CD14-positive monocyte (primary cell): ENCODE data around the gene CCDC78. TPM values are rescaled to one million over a fixed set of nuclear protein-coding genes. Genes with fewer than 3 reads are reported as not detected.

Experiments
- DNase-seq, 3 donors: peaks; one replicate each; pipeline ENCODE4 v3.0.0-alpha.2; 2011 to 2022
- H2AFZ ChIP-seq: 2 replicates; pipeline ENCODE4 v1.6.0; 2012; ENCODE audit warnings: mild to moderate bottlenecking, low read depth, low read length, inconsistent platforms; ENCODE audit not compliant: insufficient read depth, poor library complexity, severe bottlenecking
- H3K27ac ChIP-seq, 2 donors: 1 replicate in 1 of 2; 2 replicates in 1 of 2; pipeline ENCODE4 v1.5.1; 2012 to 2013; ENCODE audit warnings: low read length in 2 of 2, control low read depth in 1 of 2, inconsistent platforms in 1 of 2, low read depth in 1 of 2, mild to moderate bottlenecking in 1 of 2
- H3K27me3 ChIP-seq, 2 donors: one replicate each; pipeline versions ENCODE4 v1.6.0 to v1.6.1; 2011 to 2013; ENCODE audit warnings: low read length in 2 of 2; ENCODE audit not compliant: control insufficient read depth in 2 of 2, insufficient read depth in 2 of 2
- H3K36me3 ChIP-seq, 2 donors: replicated peaks in 1 of 2; 1 replicate in 1 of 2; 2 replicates in 1 of 2; pipeline versions ENCODE4 v1.5.1 to v1.6.1; 2012 to 2013; ENCODE audit warnings: low read length in 2 of 2, control low read depth in 1 of 2, inconsistent platforms in 1 of 2, mild to moderate bottlenecking in 1 of 2; ENCODE audit not compliant: insufficient read depth in 2 of 2, control insufficient read depth in 1 of 2
- H3K4me1 ChIP-seq, 2 donors: 1 replicate in 1 of 2; 2 replicates in 1 of 2; pipeline versions ENCODE4 v1.5.1 to v1.6.1; 2012 to 2013; ENCODE audit warnings: low read length in 2 of 2, control low read depth in 1 of 2, inconsistent platforms in 1 of 2, mild to moderate bottlenecking in 1 of 2, moderate library complexity in 1 of 2; ENCODE audit not compliant: insufficient read depth in 2 of 2, control insufficient read depth in 1 of 2
- H3K4me2 ChIP-seq: replicated peaks from 2 replicates; pipeline ENCODE3; 2012; ENCODE audit warnings: low read length, moderate library complexity, mild to moderate bottlenecking; ENCODE audit not compliant: poor library complexity, severe bottlenecking; ENCODE audit errors: extremely low read depth
- H3K4me3 ChIP-seq, 3 experiments: fragments of 200-600 bp in 1 of 3; sonication (generic) in 1 of 3; replicated peaks in 1 of 3; 1 replicate in 2 of 3; 2 replicates in 1 of 3; pipeline ENCODE4 v1.5.1; 2011 to 2013; ENCODE audit warnings: low read length in 3 of 3, mild to moderate bottlenecking in 3 of 3, control low read depth in 2 of 3, low read depth in 2 of 3, inconsistent platforms in 1 of 3, moderate library complexity in 1 of 3
- H3K79me2 ChIP-seq: 2 replicates; pipeline ENCODE4 v1.6.0; 2012; ENCODE audit warnings: mild to moderate bottlenecking, control low read depth, inconsistent platforms, low read length, moderate library complexity; ENCODE audit not compliant: insufficient read depth
- H3K9ac ChIP-seq: 2 replicates; pipeline ENCODE4 v1.6.0; 2017; ENCODE audit warnings: low read length, mild to moderate bottlenecking; ENCODE audit not compliant: insufficient read depth, poor library complexity, severe bottlenecking
- H3K9me3 ChIP-seq, 2 donors: replicated peaks in 1 of 2; 1 replicate in 1 of 2; 2 replicates in 1 of 2; pipeline versions ENCODE4 v1.5.1 to v1.6.1; 2012 to 2013; ENCODE audit warnings: low read length in 2 of 2, control low read depth in 1 of 2; ENCODE audit not compliant: control insufficient read depth in 1 of 2, insufficient read depth in 1 of 2
- H4K20me1 ChIP-seq: 2 replicates; pipeline ENCODE4 v1.6.0; 2012; ENCODE audit warnings: mild to moderate bottlenecking, low read length, control low read depth, moderate library complexity; ENCODE audit not compliant: insufficient read depth
- H3K27ac Mint-ChIP-seq, 7 donors: one replicate each; pipeline ENCODE4 v1.8.0; 2020; ENCODE audit warnings: mild to moderate bottlenecking in 7 of 7, mixed read lengths in 7 of 7, moderate library complexity in 6 of 7, inconsistent platforms in 2 of 7
- H3K27me3 Mint-ChIP-seq, 3 donors: one replicate each; pipeline ENCODE4 v1.8.0; 2021 to 2022; ENCODE audit warnings: low read depth in 3 of 3, mild to moderate bottlenecking in 3 of 3, mixed read lengths in 3 of 3, moderate library complexity in 3 of 3, inconsistent platforms in 1 of 3
- H3K36me3 Mint-ChIP-seq, 2 donors: one replicate each; pipeline ENCODE4 v1.8.0; 2020; ENCODE audit warnings: mixed read lengths in 2 of 2, inconsistent platforms in 1 of 2, mild to moderate bottlenecking in 1 of 2
- H3K4me1 Mint-ChIP-seq: one replicate; pipeline ENCODE4 v1.8.0; 2020; ENCODE audit warnings: mild to moderate bottlenecking, mixed read lengths
- H3K4me3 Mint-ChIP-seq, 2 donors: one replicate each; pipeline ENCODE4 v1.8.0; 2020; ENCODE audit warnings: mild to moderate bottlenecking in 2 of 2, mixed read lengths in 2 of 2, moderate library complexity in 1 of 2
- H3K9me3 Mint-ChIP-seq, 7 donors: one replicate each; pipeline ENCODE4 v1.8.0; 2020 to 2022; ENCODE audit warnings: mixed read lengths in 7 of 7, mild to moderate bottlenecking in 6 of 7, moderate library complexity in 6 of 7, inconsistent platforms in 2 of 7
- WGBS: methylation state at CpG from one replicate; pipeline ENCODE4 v1.1.5; 2013; ENCODE audit warnings: missing lambda C conversion rate; ENCODE audit not compliant: insufficient coverage; 5-methylcytosine and 5-hydroxymethylcytosine counted together
- intact Hi-C, 2 donors: fragments of 100-400 bp; cut with micrococcal nuclease; formaldehyde crosslinking; loops; one replicate each; pipeline versions ENCODE4 v1.15.0 to v1.15.1; 2023
- polyA plus RNA-seq, 3 donors: library from polyadenylated mRNA; depleted of rRNA in 1 of 3; unstranded in 2 of 3; stranded (reverse) in 1 of 3; fragments of 300-500 nt in 2 of 3; fragments of >200 nt in 1 of 3; fragmentation: Illumina TruSeq in 2 of 3; gene quantifications; 1 replicate in 2 of 3; 2 replicates in 1 of 3; pipeline ENCODE4 v1.2.3, GENCODE V29; 2012 to 2021
- TF ChIP-seq, protein P1 (sequence below): fragments of 200-600 bp; IDR thresholded peaks from one replicate; pipeline ENCODE4 v1.8.0; 2022; ENCODE audit warnings: antibody characterized with exemption, mild to moderate bottlenecking

Gene CCDC78
- polyA plus RNA-seq, 3 donors: 0.96 TPM; not detected in 2

DNA sequence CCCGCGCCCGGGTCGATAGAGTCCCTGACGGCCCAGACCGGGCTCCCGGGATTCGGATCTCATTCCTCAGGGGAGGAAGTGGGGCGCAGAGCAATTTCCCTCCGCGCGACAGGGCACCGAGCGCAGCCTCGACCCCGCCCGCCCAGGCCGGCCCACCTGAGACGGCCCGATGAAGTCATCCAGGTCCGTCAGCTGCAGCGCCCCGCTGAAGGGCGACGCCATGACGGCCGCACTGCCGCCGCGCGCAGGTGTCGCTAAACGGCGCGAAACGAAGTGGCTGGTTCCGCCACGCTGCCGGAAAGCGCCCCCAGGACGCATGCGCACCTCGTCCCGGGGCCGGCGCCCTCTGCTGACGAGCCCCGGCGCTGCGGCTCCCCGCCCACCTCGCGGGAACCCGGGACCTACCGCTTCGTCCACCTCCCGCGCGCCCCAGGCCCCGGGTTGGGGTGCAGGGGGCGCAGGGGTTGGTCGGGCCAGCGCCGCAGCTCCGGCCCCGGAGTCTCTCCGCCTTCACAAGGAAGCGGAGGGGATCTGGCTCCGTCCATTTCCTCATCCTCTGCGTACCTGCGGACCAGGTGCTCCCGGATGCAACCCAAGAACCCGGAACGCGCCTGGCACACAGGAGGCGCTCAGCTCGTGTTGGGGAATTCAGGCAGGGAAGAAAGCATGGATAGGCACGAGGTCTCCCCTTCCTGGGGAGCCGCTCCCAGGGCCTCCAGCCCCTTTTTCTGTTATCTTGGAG is 14.7 kb upstream of the CCDC78 start, which contains the start of gene CIAO3:
Gene CIAO3, minus strand, starts transcription at position 234 of the 742 bp plus-strand sequence. Its CDS starts 12 bp downstream, at position 222.
- Mint-ChIP-seq H3K27me3 (peaks cover 0 to 1% (median 0%) of the 10 kb centered on the region in 3 donors), H3K27ac (peak within 1 kb of the TSS in 3 of 7 donors; percentile 23 to 82 (median 63)), H3K36me3 (peaks cover 22 to 36% of the 10 kb centered on the region in 2 donors), H3K4me1 (peaks cover 16% of the 10 kb centered on the region), H3K9me3 (no peaks in the 10 kb centered on the region), H3K4me3 (peak within 1 kb of the TSS; percentile 81 to 85)
- H3K4me1 ChIP-seq: peaks cover 14 to 17% of the 10 kb centered on the region in 2 donors
- peak within 1 kb of the TSS; percentile 84 to 96 (median 90) for H3K4me3 ChIP-seq
- peaks cover 21 to 24% of the 10 kb centered on the region in 2 donors for H3K36me3 ChIP-seq
- TF ChIP-seq, protein P1, sequence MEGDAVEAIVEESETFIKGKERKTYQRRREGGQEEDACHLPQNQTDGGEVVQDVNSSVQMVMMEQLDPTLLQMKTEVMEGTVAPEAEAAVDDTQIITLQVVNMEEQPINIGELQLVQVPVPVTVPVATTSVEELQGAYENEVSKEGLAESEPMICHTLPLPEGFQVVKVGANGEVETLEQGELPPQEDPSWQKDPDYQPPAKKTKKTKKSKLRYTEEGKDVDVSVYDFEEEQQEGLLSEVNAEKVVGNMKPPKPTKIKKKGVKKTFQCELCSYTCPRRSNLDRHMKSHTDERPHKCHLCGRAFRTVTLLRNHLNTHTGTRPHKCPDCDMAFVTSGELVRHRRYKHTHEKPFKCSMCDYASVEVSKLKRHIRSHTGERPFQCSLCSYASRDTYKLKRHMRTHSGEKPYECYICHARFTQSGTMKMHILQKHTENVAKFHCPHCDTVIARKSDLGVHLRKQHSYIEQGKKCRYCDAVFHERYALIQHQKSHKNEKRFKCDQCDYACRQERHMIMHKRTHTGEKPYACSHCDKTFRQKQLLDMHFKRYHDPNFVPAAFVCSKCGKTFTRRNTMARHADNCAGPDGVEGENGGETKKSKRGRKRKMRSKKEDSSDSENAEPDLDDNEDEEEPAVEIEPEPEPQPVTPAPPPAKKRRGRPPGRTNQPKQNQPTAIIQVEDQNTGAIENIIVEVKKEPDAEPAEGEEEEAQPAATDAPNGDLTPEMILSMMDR: peak; percentile 98
- WGBS: under 1% methylated on average over 77 of the region's 79 CpGs
- intact Hi-C loops: no loop called here
- peak; percentile 85 to 89 (median 88) for DNase-seq
- H3K27me3 ChIP-seq: no peaks in the 10 kb centered on the region
- no peaks in the 10 kb centered on the region for H3K9me3 ChIP-seq
- peak within 1 kb of the TSS in 1 of 2 donors; percentile 76 for H3K27ac ChIP-seq
- H3K4me2 ChIP-seq: peak within 1 kb of the TSS; percentile 91
- H2AFZ ChIP-seq: peak within 1 kb of the TSS; percentile 91
- peaks cover 12% of the 10 kb centered on the region for H3K79me2 ChIP-seq
- peak within 1 kb of the TSS; percentile 86 for H3K9ac ChIP-seq
- H4K20me1 ChIP-seq: peaks cover 5% of the 10 kb centered on the region

- peaks cover 16% of the 10 kb centered on the region for H3K4me1 Mint-ChIP-seq
- H3K79me2 ChIP-seq: peaks cover 12% of the 10 kb centered on the region
- peaks cover 26 to 42% of the 10 kb centered on the region in 2 donors for H3K36me3 Mint-ChIP-seq
- no peaks in the 10 kb centered on the region for H3K9me3 ChIP-seq
- H3K36me3 ChIP-seq: peaks cover 26 to 29% of the 10 kb centered on the region in 2 donors
- intact Hi-C loops: no loop called here
- 0% methylated on average over 21 of the region's 22 CpGs for WGBS
- DNase-seq: no peak
- H3K4me3 Mint-ChIP-seq: peak overlapping the region; percentile 81 to 85
- H3K9me3 Mint-ChIP-seq: no peaks in the 10 kb centered on the region
- H3K4me3 ChIP-seq: peak overlapping the region; percentile 84 to 96 (median 90)
- peak overlapping the region in 1 of 2 donors; percentile 76 for H3K27ac ChIP-seq
- peaks cover 14 to 17% of the 10 kb centered on the region in 2 donors for H3K4me1 ChIP-seq
- H3K27ac Mint-ChIP-seq: peak overlapping the region in 2 of 7 donors; percentile 63 to 82
- peak overlapping the region; percentile 91 for H3K4me2 ChIP-seq
- no peaks in the 10 kb centered on the region for H3K27me3 Mint-ChIP-seq
- peak overlapping the region; percentile 91 for H2AFZ ChIP-seq
- no peaks in the 10 kb centered on the region for H3K27me3 ChIP-seq
- TF ChIP-seq, protein P1: no peak
- H4K20me1 ChIP-seq: peaks cover 5% of the 10 kb centered on the region
- peak overlapping the region; percentile 86 for H3K9ac ChIP-seq
These were observed 14.2 kb upstream of the CCDC78 start for GRCh38 chr16:740459-740763.
